Ascending aorta (tissue), 2 donors: ENCODE data around the gene HELB. TPM values are rescaled to one million over a fixed set of nuclear protein-coding genes. Genes with fewer than 3 reads are reported as not detected.

ENCODE experiments used
- DNase-seq, 2 donors: peaks; one replicate each; pipeline ENCODE4 v3.0.0-alpha.2; 2019; ENCODE audit warnings: low spot score in 2 of 2
- H3K27ac ChIP-seq, 2 donors: fragments of 200-600 bp; sonication (generic); one replicate each; pipeline ENCODE4 v1.5.1; 2016 to 2017; ENCODE audit warnings: mild to moderate bottlenecking in 1 of 2
- H3K27me3 ChIP-seq: fragments of 200-600 bp; sonication (generic); one replicate; pipeline ENCODE4 v1.5.1; 2017
- H3K36me3 ChIP-seq, 2 donors: fragments of 200-600 bp; sonication (generic); one replicate each; pipeline ENCODE4 v1.5.1; 2016
- H3K4me1 ChIP-seq, 2 donors: fragments of 200-600 bp; sonication (generic); one replicate each; pipeline ENCODE4 v1.5.1; 2016 to 2017; ENCODE audit warnings: mild to moderate bottlenecking in 1 of 2
- H3K4me3 ChIP-seq, 2 donors: fragments of 200-600 bp; sonication (generic); one replicate each; pipeline ENCODE4 v1.5.1; 2016 to 2017; ENCODE audit warnings: mild to moderate bottlenecking in 1 of 2
- H3K9me3 ChIP-seq, 2 donors: fragments of 200-600 bp; sonication (generic); one replicate each; pipeline ENCODE4 v1.5.1; 2016
- intact Hi-C: fragments of 100-400 bp; cut with DNase I; formaldehyde crosslinking; loops from one replicate; pipeline ENCODE4 v1.15.1; 2023
- total RNA-seq: library from RNA; depleted of rRNA; stranded (reverse); fragments of >200 nt; gene quantifications from one replicate; pipeline ENCODE4 v1.1.0, GENCODE V29; 2016
- TF ChIP-seq, protein P1 (sequence below), 3 experiments: fragments of 200-600 bp in 2 of 3; fragments of 450-650 bp in 1 of 3; sonication (generic) in 2 of 3; IDR thresholded peaks; one replicate each; pipeline ENCODE4 v1.5.1; 2016 to 2019; ENCODE audit warnings: antibody characterized with exemption in 3 of 3, mild to moderate bottlenecking in 1 of 3, moderate library complexity in 1 of 3

Gene HELB
- total RNA-seq, 1 donor from 2014 or later = 3.1 TPM

DNA sequence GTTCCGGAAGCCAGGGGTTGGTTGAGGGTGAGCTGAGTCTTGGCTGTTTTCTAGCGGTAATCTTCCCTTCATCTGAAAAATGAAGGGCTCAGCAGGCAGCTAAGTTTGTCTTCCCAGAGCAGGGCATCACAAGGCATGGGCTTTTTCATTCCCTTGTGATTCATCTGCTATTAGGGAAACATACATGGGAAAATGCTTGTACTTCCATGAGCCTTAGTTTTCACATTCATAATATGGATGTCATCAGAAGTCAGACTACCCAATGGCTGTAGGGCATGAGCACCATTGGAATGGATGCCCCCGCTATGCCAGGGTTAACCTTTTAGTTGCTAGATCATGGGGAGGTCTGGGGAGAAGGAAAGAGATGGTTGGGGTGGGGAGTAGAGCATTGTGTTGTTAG, 18.7 kb downstream of the HELB start:
- no peak overlapping the region for H3K27ac ChIP-seq
- TF ChIP-seq, protein P1, sequence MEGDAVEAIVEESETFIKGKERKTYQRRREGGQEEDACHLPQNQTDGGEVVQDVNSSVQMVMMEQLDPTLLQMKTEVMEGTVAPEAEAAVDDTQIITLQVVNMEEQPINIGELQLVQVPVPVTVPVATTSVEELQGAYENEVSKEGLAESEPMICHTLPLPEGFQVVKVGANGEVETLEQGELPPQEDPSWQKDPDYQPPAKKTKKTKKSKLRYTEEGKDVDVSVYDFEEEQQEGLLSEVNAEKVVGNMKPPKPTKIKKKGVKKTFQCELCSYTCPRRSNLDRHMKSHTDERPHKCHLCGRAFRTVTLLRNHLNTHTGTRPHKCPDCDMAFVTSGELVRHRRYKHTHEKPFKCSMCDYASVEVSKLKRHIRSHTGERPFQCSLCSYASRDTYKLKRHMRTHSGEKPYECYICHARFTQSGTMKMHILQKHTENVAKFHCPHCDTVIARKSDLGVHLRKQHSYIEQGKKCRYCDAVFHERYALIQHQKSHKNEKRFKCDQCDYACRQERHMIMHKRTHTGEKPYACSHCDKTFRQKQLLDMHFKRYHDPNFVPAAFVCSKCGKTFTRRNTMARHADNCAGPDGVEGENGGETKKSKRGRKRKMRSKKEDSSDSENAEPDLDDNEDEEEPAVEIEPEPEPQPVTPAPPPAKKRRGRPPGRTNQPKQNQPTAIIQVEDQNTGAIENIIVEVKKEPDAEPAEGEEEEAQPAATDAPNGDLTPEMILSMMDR (IDR thresholded peaks at IDR 0.05) = no peak
- peaks cover 5 to 9% of the 10 kb centered on the region in 2 donors for H3K36me3 ChIP-seq
- H3K4me1 ChIP-seq = no peaks in the 10 kb centered on the region
- DNase-seq = no peak
- H3K4me3 ChIP-seq = no peak overlapping the region
- intact Hi-C loops = no loop called here
- H3K9me3 ChIP-seq = no peaks in the 10 kb centered on the region
- H3K27me3 ChIP-seq = no peaks in the 10 kb centered on the region

DNA sequence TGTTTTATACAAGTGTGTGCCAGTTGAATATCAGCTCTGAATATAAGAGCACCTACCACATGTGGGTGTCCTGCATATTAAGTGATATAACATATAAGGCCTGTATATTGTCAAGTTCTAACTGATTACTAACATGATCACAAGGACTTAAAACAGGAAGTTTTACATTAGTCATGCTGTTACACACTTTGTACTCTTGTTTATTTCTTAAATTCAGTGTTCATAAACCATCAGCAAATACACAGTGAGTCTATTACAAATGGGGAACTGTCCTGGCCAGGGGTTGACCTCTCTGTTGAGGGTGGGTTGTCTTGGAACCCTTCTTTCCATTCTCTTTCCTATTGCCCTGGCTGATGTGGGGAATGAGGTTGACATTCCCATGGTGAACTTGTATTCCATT, 19.1 kb downstream of the HELB start:
- H3K4me3 ChIP-seq = no peak overlapping the region
- intact Hi-C loops = no loop called here
- no peak for DNase-seq
- H3K36me3 ChIP-seq = peaks cover 3 to 9% of the 10 kb centered on the region in 2 donors
- H3K9me3 ChIP-seq = no peaks in the 10 kb centered on the region
- TF ChIP-seq, protein P1 (IDR thresholded peaks at IDR 0.05) = no peak
- no peaks in the 10 kb centered on the region for H3K27me3 ChIP-seq
- no peak overlapping the region for H3K27ac ChIP-seq
- no peaks in the 10 kb centered on the region for H3K4me1 ChIP-seq

DNA sequence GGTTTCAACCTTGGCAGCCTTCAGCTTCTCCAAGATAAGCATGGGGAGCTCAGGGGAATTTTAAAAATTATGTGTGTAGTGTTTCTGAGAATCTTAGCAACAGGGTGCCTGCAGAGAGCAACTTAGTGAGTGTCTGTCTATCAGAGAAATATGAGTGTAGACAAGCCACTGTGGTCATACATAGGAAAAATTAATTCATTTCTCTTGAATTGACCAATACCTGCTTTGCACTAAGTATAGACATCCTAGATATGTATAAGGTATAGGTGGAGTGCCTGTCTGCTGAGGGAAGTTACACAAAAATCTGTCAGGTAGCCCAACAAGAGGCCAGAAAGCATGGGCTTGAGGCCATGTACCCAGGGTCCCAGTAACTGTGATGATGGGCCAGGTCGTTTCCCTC, 20.7 kb downstream of the HELB start:
- intact Hi-C loops = no loop called here

DNA sequence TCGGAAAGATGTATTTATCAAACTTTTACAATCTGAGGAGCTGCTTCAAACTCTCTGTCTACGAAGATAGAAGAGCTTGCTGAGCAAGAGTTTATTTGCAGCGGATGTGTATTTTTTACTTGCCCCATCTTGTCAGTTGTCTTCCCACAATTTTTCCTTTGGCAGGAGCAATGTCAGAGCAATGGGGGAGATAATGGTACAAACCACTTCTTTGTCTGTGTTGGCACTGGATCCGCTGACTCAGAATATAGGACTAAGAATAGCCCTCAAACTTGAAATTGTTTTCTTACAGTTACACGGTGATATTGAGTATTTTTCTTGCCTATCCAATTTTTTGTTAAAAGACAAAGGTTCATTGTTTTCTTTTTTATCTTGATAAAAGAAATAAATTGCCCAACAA, 27.6 kb downstream of the HELB start:
- peaks cover 3 to 4% of the 10 kb centered on the region in 2 donors for H3K36me3 ChIP-seq
- no peak overlapping the region for H3K4me3 ChIP-seq
- no peaks in the 10 kb centered on the region for H3K9me3 ChIP-seq
- H3K27me3 ChIP-seq = no peaks in the 10 kb centered on the region
- intact Hi-C loops = no loop called here
- H3K27ac ChIP-seq = no peak overlapping the region
- DNase-seq = no peak
- H3K4me1 ChIP-seq = no peaks in the 10 kb centered on the region
- TF ChIP-seq, protein P1 (IDR thresholded peaks at IDR 0.05) = no peak

More for the DNA sequence above, 20.7 kb downstream of the HELB start:
- H3K4me3 ChIP-seq = no peak overlapping the region
- no peaks in the 10 kb centered on the region for H3K9me3 ChIP-seq
- H3K4me1 ChIP-seq = no peaks in the 10 kb centered on the region
- no peak for DNase-seq
- H3K27me3 ChIP-seq = no peaks in the 10 kb centered on the region
- TF ChIP-seq, protein P1 (IDR thresholded peaks at IDR 0.05) = no peak
- H3K27ac ChIP-seq = no peak overlapping the region
- peaks cover 3 to 9% of the 10 kb centered on the region in 2 donors for H3K36me3 ChIP-seq

DNA sequence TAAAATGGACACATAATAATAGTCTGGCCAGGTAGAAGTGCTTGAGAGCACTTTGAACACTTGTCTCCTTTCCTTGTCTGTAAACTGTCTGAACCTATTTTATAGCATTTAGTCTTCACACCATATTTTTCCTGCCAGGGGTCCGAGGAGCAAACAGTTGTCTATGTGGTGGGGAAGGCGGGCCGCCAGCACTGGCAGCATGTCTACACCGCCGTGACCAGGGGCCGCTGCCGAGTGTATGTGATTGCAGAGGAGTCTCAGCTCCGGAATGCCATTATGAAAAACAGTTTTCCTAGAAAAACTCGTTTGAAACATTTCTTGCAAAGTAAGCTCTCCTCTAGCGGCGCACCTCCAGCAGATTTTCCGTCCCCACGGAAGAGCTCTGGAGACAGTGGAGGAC, 28.7 kb downstream of the HELB start:
- no peak overlapping the region for H3K4me3 ChIP-seq

More for the DNA sequence above, 28.7 kb downstream of the HELB start:
- Histone ChIP-seq H3K4me1 (no peaks in the 10 kb centered on the region), H3K9me3 (no peaks in the 10 kb centered on the region), H3K36me3 (peaks cover 0 to 4% of the 10 kb centered on the region in 2 donors), H3K27ac (no peak overlapping the region), H3K27me3 (no peaks in the 10 kb centered on the region)
- no peak for DNase-seq
- TF ChIP-seq, protein P1 (IDR thresholded peaks at IDR 0.05) = no peak
- intact Hi-C loops = no loop called here
